ENCODE data around the gene SLC15A3. TPM values are rescaled to one million over a fixed set of nuclear protein-coding genes. Genes with fewer than 3 reads are reported as not detected.

The SLC15A3 gene
- total and polyA plus RNA-seq, 3 experiments from 2014 or later = 1.2 to 1.5 TPM; not detected in 1

- POLR2A ChIA-PET = interaction anchor here (0.6 to 1.0 kb wide), 5 partner anchors 19 to 112 kb away, joined by 3 to 5 read pairs (median 3); no protein-coding TSS in a partner anchor
- peaks cover 6 to 8% (median 8%) of the 10 kb centered on the region in 3 donors for H3K4me1 Mint-ChIP-seq
Measured at GRCh38 chr11:60887556-60887955, 64.4 kb downstream of the SLC15A3 start.

More at GRCh38 chr11:60887556-60887955, 64.4 kb downstream of the SLC15A3 start:
- Histone ChIP-seq H3K36me3 (ENCODE audit: insufficient read depth, low read length) (no peaks in the 10 kb centered on the region), H3K4me3 (ENCODE audit: low read length) (no peak overlapping the region), H3K27me3 (ENCODE audit: insufficient read depth, low read length, poor library complexity, severe bottlenecking) (no peaks in the 10 kb centered on the region), H3K27ac (ENCODE audit: low read depth, low read length) (no peak overlapping the region), H3K4me1 (ENCODE audit: insufficient read depth, low read length) (no peaks in the 10 kb centered on the region), H3K9me3 (ENCODE audit: low read length) (no peaks in the 10 kb centered on the region)
- CTCF ChIA-PET = interaction anchor here (0.9 to 4.9 kb wide), 18 partner anchors 9 to 112 kb away, joined by 3 to 64 read pairs (median 4); partner anchors contain the start of genes PRPF19, PTGDR2 and ZP1
- H3K27me3 Mint-ChIP-seq = no peaks in the 10 kb centered on the region
- H3K9me3 Mint-ChIP-seq = no peaks in the 10 kb centered on the region
- H3K36me3 Mint-ChIP-seq = peaks cover 14 to 70% (median 15%) of the 10 kb centered on the region in 3 donors
- peak in 1 of 5 donors; percentile 38 for DNase-seq
- no peak overlapping the region for H3K4me3 Mint-ChIP-seq
- peak overlapping the region in 5 of 8 donors; percentile 7 to 74 (median 48) for H3K27ac Mint-ChIP-seq

Other genes with a start within 250 kb of the SLC15A3 start
- not detected for gene MS4A18, start 227.5 kb downstream of the SLC15A3 start, total RNA-seq
- gene MS4A18, start 227.5 kb downstream of the SLC15A3 start, polyA plus RNA-seq = not detected
- not detected for gene MS4A15, start 195.3 kb downstream of the SLC15A3 start, total RNA-seq
- gene MS4A15, start 195.3 kb downstream of the SLC15A3 start, polyA plus RNA-seq = not detected
- gene MS4A10, start 166.8 kb downstream of the SLC15A3 start, total RNA-seq = not detected
- gene MS4A10, start 166.8 kb downstream of the SLC15A3 start, polyA plus RNA-seq = not detected
- 100 to 1,000 TPM; 122 to 124 TPM for gene CCDC86, start 110.1 kb downstream of the SLC15A3 start, total RNA-seq
- 21.8 TPM for gene CCDC86, start 110.1 kb downstream of the SLC15A3 start, polyA plus RNA-seq
- gene PTGDR2, start 96.2 kb downstream of the SLC15A3 start, total RNA-seq = under 1 TPM; 0.28 to 0.42 TPM
- gene PTGDR2, start 96.2 kb downstream of the SLC15A3 start, polyA plus RNA-seq = 2.2 TPM
- gene ZP1, start 84.6 kb downstream of the SLC15A3 start, total RNA-seq = not detected
- 0.22 TPM for gene ZP1, start 84.6 kb downstream of the SLC15A3 start, polyA plus RNA-seq
- 100 to 1,000 TPM; 201 to 204 TPM for gene PRPF19, start 45.6 kb downstream of the SLC15A3 start, total RNA-seq
- gene PRPF19, start 45.6 kb downstream of the SLC15A3 start, polyA plus RNA-seq = 19.0 TPM
- gene TMEM109, start 38.0 kb downstream of the SLC15A3 start, total RNA-seq = 100 to 1,000 TPM; 144 to 147 TPM
- 396 TPM for gene TMEM109, start 38.0 kb downstream of the SLC15A3 start, polyA plus RNA-seq
- under 1 TPM; 0.68 to 0.73 TPM for gene TMEM132A, start 27.7 kb downstream of the SLC15A3 start, total RNA-seq
- not detected for gene TMEM132A, start 27.7 kb downstream of the SLC15A3 start, polyA plus RNA-seq
- 100 to 1,000 TPM; 229 to 233 TPM for gene CD6, start 19.5 kb upstream of the SLC15A3 start, total RNA-seq
- gene CD6, start 19.5 kb upstream of the SLC15A3 start, polyA plus RNA-seq = 156 TPM
- 100 to 1,000 TPM; 169 to 175 TPM for gene CD5, start 150.3 kb upstream of the SLC15A3 start, total RNA-seq
- 156 TPM for gene CD5, start 150.3 kb upstream of the SLC15A3 start, polyA plus RNA-seq
- gene VPS37C, start 209.2 kb upstream of the SLC15A3 start, total RNA-seq = 10 to 100 TPM in 1 of 2 experiments, 1 to 10 TPM in 1; 8.4 to 10.3 TPM
- gene VPS37C, start 209.2 kb upstream of the SLC15A3 start, polyA plus RNA-seq = 1.3 TPM